ENCODE results near the gene MAP4.
A peak's percentile ranks its signal among the peaks of the same experiment; 100 is the strongest.

MAP4 gene

GRCh38 chr3:48039487-48040190 lies 23.4 kb upstream of the MAP4 start:
- H3K4me3 ChIP-seq (ENCODE audit: low read length in 2 of 2): no peak overlapping the region
- peak overlapping the region in 1 of 2 donors; percentile 37 for H3K27ac ChIP-seq (ENCODE audit: low read depth in 2 of 2, low read length in 2 of 2)
- no peaks in the 10 kb centered on the region for H3K36me3 ChIP-seq (ENCODE audit: control insufficient read depth in 2 of 2, insufficient read depth in 2 of 2, low read length in 2 of 2)
- no peaks in the 10 kb centered on the region for H3K9me3 ChIP-seq (ENCODE audit: control insufficient read depth in 2 of 2, low read length in 2 of 2)
- no peak overlapping the region for H3K9ac ChIP-seq (ENCODE audit: low read depth in 1 of 2, low read length in 2 of 2)
- peaks cover 0 to 5% of the 10 kb centered on the region in 2 donors for H3K4me1 ChIP-seq (ENCODE audit: control insufficient read depth in 2 of 2, insufficient read depth in 2 of 2, low read length in 2 of 2)
- H3K27me3 ChIP-seq (ENCODE audit: control insufficient read depth in 2 of 2, insufficient read depth in 2 of 2, low read length in 2 of 2): no peaks in the 10 kb centered on the region

GRCh38 chr3:48038971-48039481 lies 22.8 kb upstream of the MAP4 start:
- H3K9me3 ChIP-seq (ENCODE audit: control insufficient read depth in 2 of 2, low read length in 2 of 2): no peaks in the 10 kb centered on the region
- H3K4me3 ChIP-seq (ENCODE audit: low read length in 2 of 2): no peak overlapping the region
- H3K27me3 ChIP-seq (ENCODE audit: control insufficient read depth in 2 of 2, insufficient read depth in 2 of 2, low read length in 2 of 2): no peaks in the 10 kb centered on the region
- peak overlapping the region in 1 of 2 donors; percentile 37 for H3K27ac ChIP-seq (ENCODE audit: low read depth in 2 of 2, low read length in 2 of 2)
- H3K9ac ChIP-seq (ENCODE audit: low read depth in 1 of 2, low read length in 2 of 2): no peak overlapping the region
- H3K4me1 ChIP-seq (ENCODE audit: control insufficient read depth in 2 of 2, insufficient read depth in 2 of 2, low read length in 2 of 2): peaks cover 0 to 5% of the 10 kb centered on the region in 2 donors
- no peaks in the 10 kb centered on the region for H3K36me3 ChIP-seq (ENCODE audit: control insufficient read depth in 2 of 2, insufficient read depth in 2 of 2, low read length in 2 of 2)

GRCh38 chr3:48034000-48034516 lies 17.8 kb upstream of the MAP4 start:
- Histone ChIP-seq H3K4me1 (ENCODE audit: control insufficient read depth in 2 of 2, insufficient read depth in 2 of 2, low read length in 2 of 2) (no peaks in the 10 kb centered on the region), H3K27me3 (ENCODE audit: control insufficient read depth in 2 of 2, insufficient read depth in 2 of 2, low read length in 2 of 2) (no peaks in the 10 kb centered on the region), H3K4me3 (ENCODE audit: low read length in 2 of 2) (no peak overlapping the region), H3K27ac (ENCODE audit: low read depth in 2 of 2, low read length in 2 of 2) (no peak overlapping the region), H3K9me3 (ENCODE audit: control insufficient read depth in 2 of 2, low read length in 2 of 2) (no peaks in the 10 kb centered on the region), H3K36me3 (ENCODE audit: control insufficient read depth in 2 of 2, insufficient read depth in 2 of 2, low read length in 2 of 2) (no peaks in the 10 kb centered on the region), H3K9ac (ENCODE audit: low read depth in 1 of 2, low read length in 2 of 2) (no peak overlapping the region)

- Histone ChIP-seq H3K9me3 (ENCODE audit: control insufficient read depth in 2 of 2, low read length in 2 of 2) (no peaks in the 10 kb centered on the region), H3K4me1 (ENCODE audit: control insufficient read depth in 2 of 2, insufficient read depth in 2 of 2, low read length in 2 of 2) (no peaks in the 10 kb centered on the region), H3K27me3 (ENCODE audit: control insufficient read depth in 2 of 2, insufficient read depth in 2 of 2, low read length in 2 of 2) (no peaks in the 10 kb centered on the region), H3K36me3 (ENCODE audit: control insufficient read depth in 2 of 2, insufficient read depth in 2 of 2, low read length in 2 of 2) (no peaks in the 10 kb centered on the region), H3K4me3 (ENCODE audit: low read length in 2 of 2) (no peak overlapping the region), H3K27ac (ENCODE audit: low read depth in 2 of 2, low read length in 2 of 2) (no peak overlapping the region), H3K9ac (ENCODE audit: low read depth in 1 of 2, low read length in 2 of 2) (no peak overlapping the region)
Observed at GRCh38 chr3:48030188-48030587, 14.0 kb upstream of the MAP4 start.

- Histone ChIP-seq H3K9ac (ENCODE audit: low read depth in 1 of 2, low read length in 2 of 2) (no peak overlapping the region), H3K27me3 (ENCODE audit: control insufficient read depth in 2 of 2, insufficient read depth in 2 of 2, low read length in 2 of 2) (no peaks in the 10 kb centered on the region), H3K4me3 (ENCODE audit: low read length in 2 of 2) (no peak overlapping the region), H3K9me3 (ENCODE audit: control insufficient read depth in 2 of 2, low read length in 2 of 2) (no peaks in the 10 kb centered on the region), H3K27ac (ENCODE audit: low read depth in 2 of 2, low read length in 2 of 2) (no peak overlapping the region), H3K36me3 (ENCODE audit: control insufficient read depth in 2 of 2, insufficient read depth in 2 of 2, low read length in 2 of 2) (no peaks in the 10 kb centered on the region), H3K4me1 (ENCODE audit: control insufficient read depth in 2 of 2, insufficient read depth in 2 of 2, low read length in 2 of 2) (peaks cover 0 to 2% of the 10 kb centered on the region in 2 donors)
Observed at GRCh38 chr3:48026951-48027908, 11.0 kb upstream of the MAP4 start.

GRCh38 chr3:48026098-48026497 lies 9.9 kb upstream of the MAP4 start:
- Histone ChIP-seq H3K27ac (ENCODE audit: low read depth in 2 of 2, low read length in 2 of 2) (no peak overlapping the region), H3K36me3 (ENCODE audit: control insufficient read depth in 2 of 2, insufficient read depth in 2 of 2, low read length in 2 of 2) (no peaks in the 10 kb centered on the region), H3K9me3 (ENCODE audit: control insufficient read depth in 2 of 2, low read length in 2 of 2) (no peaks in the 10 kb centered on the region), H3K4me3 (ENCODE audit: low read length in 2 of 2) (no peak overlapping the region), H3K27me3 (ENCODE audit: control insufficient read depth in 2 of 2, insufficient read depth in 2 of 2, low read length in 2 of 2) (no peaks in the 10 kb centered on the region), H3K9ac (ENCODE audit: low read depth in 1 of 2, low read length in 2 of 2) (no peak overlapping the region), H3K4me1 (ENCODE audit: control insufficient read depth in 2 of 2, insufficient read depth in 2 of 2, low read length in 2 of 2) (peaks cover 0 to 4% of the 10 kb centered on the region in 2 donors)

GRCh38 chr3:48024401-48024800 lies 8.2 kb upstream of the MAP4 start:
- Histone ChIP-seq H3K36me3 (ENCODE audit: control insufficient read depth in 2 of 2, insufficient read depth in 2 of 2, low read length in 2 of 2) (no peaks in the 10 kb centered on the region), H3K27ac (ENCODE audit: low read depth in 2 of 2, low read length in 2 of 2) (no peak overlapping the region), H3K9me3 (ENCODE audit: control insufficient read depth in 2 of 2, low read length in 2 of 2) (no peaks in the 10 kb centered on the region), H3K27me3 (ENCODE audit: control insufficient read depth in 2 of 2, insufficient read depth in 2 of 2, low read length in 2 of 2) (no peaks in the 10 kb centered on the region), H3K4me3 (ENCODE audit: low read length in 2 of 2) (no peak overlapping the region), H3K9ac (ENCODE audit: low read depth in 1 of 2, low read length in 2 of 2) (no peak overlapping the region), H3K4me1 (ENCODE audit: control insufficient read depth in 2 of 2, insufficient read depth in 2 of 2, low read length in 2 of 2) (peaks cover 0 to 4% of the 10 kb centered on the region in 2 donors)

GRCh38 chr3:48023377-48023776 lies 7.2 kb upstream of the MAP4 start:
- Histone ChIP-seq H3K9ac (ENCODE audit: low read depth in 1 of 2, low read length in 2 of 2) (no peak overlapping the region), H3K27me3 (ENCODE audit: control insufficient read depth in 2 of 2, insufficient read depth in 2 of 2, low read length in 2 of 2) (no peaks in the 10 kb centered on the region), H3K27ac (ENCODE audit: low read depth in 2 of 2, low read length in 2 of 2) (no peak overlapping the region), H3K9me3 (ENCODE audit: control insufficient read depth in 2 of 2, low read length in 2 of 2) (no peaks in the 10 kb centered on the region), H3K4me1 (ENCODE audit: control insufficient read depth in 2 of 2, insufficient read depth in 2 of 2, low read length in 2 of 2) (peaks cover 0 to 4% of the 10 kb centered on the region in 2 donors), H3K36me3 (ENCODE audit: control insufficient read depth in 2 of 2, insufficient read depth in 2 of 2, low read length in 2 of 2) (no peaks in the 10 kb centered on the region), H3K4me3 (ENCODE audit: low read length in 2 of 2) (no peak overlapping the region)

- no peak overlapping the region for H3K9ac ChIP-seq (ENCODE audit: low read depth in 1 of 2, low read length in 2 of 2)
- no peaks in the 10 kb centered on the region for H3K27me3 ChIP-seq (ENCODE audit: control insufficient read depth in 2 of 2, insufficient read depth in 2 of 2, low read length in 2 of 2)
- H3K27ac ChIP-seq (ENCODE audit: low read depth in 2 of 2, low read length in 2 of 2): no peak overlapping the region
- peaks cover 2 to 4% of the 10 kb centered on the region in 2 donors for H3K4me1 ChIP-seq (ENCODE audit: control insufficient read depth in 2 of 2, insufficient read depth in 2 of 2, low read length in 2 of 2)
- no peak overlapping the region for H3K4me3 ChIP-seq (ENCODE audit: low read length in 2 of 2)
- H3K9me3 ChIP-seq (ENCODE audit: control insufficient read depth in 2 of 2, low read length in 2 of 2): no peaks in the 10 kb centered on the region
- no peaks in the 10 kb centered on the region for H3K36me3 ChIP-seq (ENCODE audit: control insufficient read depth in 2 of 2, insufficient read depth in 2 of 2, low read length in 2 of 2)
Observed at GRCh38 chr3:48022178-48022577, 6.0 kb upstream of the MAP4 start.

- no peak overlapping the region for H3K4me3 ChIP-seq (ENCODE audit: low read length in 2 of 2)
- H3K4me1 ChIP-seq (ENCODE audit: control insufficient read depth in 2 of 2, insufficient read depth in 2 of 2, low read length in 2 of 2): peaks cover 16 to 22% of the 10 kb centered on the region in 2 donors
- no peak overlapping the region for H3K27ac ChIP-seq (ENCODE audit: low read depth in 2 of 2, low read length in 2 of 2)
- no peaks in the 10 kb centered on the region for H3K27me3 ChIP-seq (ENCODE audit: control insufficient read depth in 2 of 2, insufficient read depth in 2 of 2, low read length in 2 of 2)
- H3K9me3 ChIP-seq (ENCODE audit: control insufficient read depth in 2 of 2, low read length in 2 of 2): no peaks in the 10 kb centered on the region
- H3K9ac ChIP-seq (ENCODE audit: low read depth in 1 of 2, low read length in 2 of 2): no peak overlapping the region
- no peaks in the 10 kb centered on the region for H3K36me3 ChIP-seq (ENCODE audit: control insufficient read depth in 2 of 2, insufficient read depth in 2 of 2, low read length in 2 of 2)
Observed at GRCh38 chr3:48018841-48019240, 2.6 kb upstream of the MAP4 start.

All from mucosa of rectum (tissue), 2 donors.